H1 (cell line): ENCODE measurements around the gene ARHGAP42. TPM values are rescaled to one million over a fixed set of nuclear protein-coding genes. Genes with fewer than 3 reads are reported as not detected.

Source experiments
- ASH2L ChIP-seq: fragments of 200-600, 300-600 bp; sonication (generic); IDR thresholded peaks from one replicate; pipeline ENCODE4 v1.7.1; 2017; ENCODE audit warnings: low read length
- BACH1 ChIP-seq: IDR thresholded peaks from 2 replicates; pipeline ENCODE4 v1.6.1; 2012; ENCODE audit warnings: low read length, improper control_type of control experiment
- BCL11A ChIP-seq, 2 experiments: IDR thresholded peaks; one replicate each; pipeline ENCODE4 v1.6.1; 2011; ENCODE audit warnings: low read depth in 2 of 2, low read length in 2 of 2, mild to moderate bottlenecking in 2 of 2
- CHD1 ChIP-seq: IDR thresholded peaks from 2 replicates; pipeline ENCODE4 v1.6.1; 2012; ENCODE audit warnings: low read depth, low read length, improper control_type of control experiment
- E2F6 ChIP-seq: IDR thresholded peaks from 2 replicates; pipeline ENCODE4 v1.6.1; 2012; ENCODE audit warnings: inconsistent platforms
- GTF2F1 ChIP-seq: IDR thresholded peaks from 2 replicates; pipeline ENCODE4 v1.6.1; 2012; ENCODE audit warnings: low read depth, low read length, improper control_type of control experiment, borderline replicate concordance
- KDM4A ChIP-seq: IDR thresholded peaks from one replicate; pipeline ENCODE4 v1.7.1; 2012; ENCODE audit warnings: low read depth, mild to moderate bottlenecking, moderate library complexity, low read length, inconsistent platforms; ENCODE audit not compliant: severe bottlenecking
- MAFK ChIP-seq: IDR thresholded peaks from 2 replicates; pipeline ENCODE4 v1.6.1; 2012; ENCODE audit warnings: low read depth, mild to moderate bottlenecking, improper control_type of control experiment, low read length
- RAD21 ChIP-seq, 2 experiments: IDR thresholded peaks in 1 of 2; conservative IDR thresholded peaks in 1 of 2; 2 replicates each; pipeline ENCODE4 v1.6.1; 2011; ENCODE audit warnings: low read depth in 2 of 2, low read length in 2 of 2, improper control_type of control experiment in 1 of 2, inconsistent platforms in 1 of 2, mild to moderate bottlenecking in 1 of 2, moderate library complexity in 1 of 2
- RFX5 ChIP-seq: IDR thresholded peaks from 2 replicates; pipeline ENCODE4 v1.6.1; 2011; ENCODE audit warnings: low read depth, low read length, improper control_type of control experiment, borderline replicate concordance
- RNF2 ChIP-seq: fragments of 200-900, 300-1000 bp; sonication (generic); IDR thresholded peaks from 2 replicates; pipeline ENCODE4 v1.7.1; 2016; ENCODE audit warnings: borderline replicate concordance, low read depth, mild to moderate bottlenecking, antibody characterized with exemption, low read length; ENCODE audit not compliant: poor library complexity, severe bottlenecking; ENCODE audit errors: missing control alignments
- SIN3A ChIP-seq, 2 experiments: IDR thresholded peaks in 1 of 2; conservative IDR thresholded peaks in 1 of 2; 2 replicates each; pipeline ENCODE4 v1.6.1; 2011 to 2012; ENCODE audit warnings: low read length in 2 of 2, improper control_type of control experiment in 1 of 2, low read depth in 1 of 2, mild to moderate bottlenecking in 1 of 2
- SIRT6 ChIP-seq: IDR thresholded peaks from one replicate; pipeline ENCODE4 v1.7.1; 2012; ENCODE audit warnings: low read length, inconsistent platforms
- SIX5 ChIP-seq: IDR thresholded peaks from 2 replicates; pipeline ENCODE4 v1.6.1; 2011; ENCODE audit warnings: mild to moderate bottlenecking, low read depth, low read length
- SP4 ChIP-seq: IDR thresholded peaks from 2 replicates; pipeline ENCODE4 v1.6.1; 2012; ENCODE audit warnings: low read length, inconsistent platforms
- SRF ChIP-seq: IDR thresholded peaks from 2 replicates; pipeline ENCODE4 v1.6.1; 2011; ENCODE audit warnings: mild to moderate bottlenecking, low read depth, low read length, moderate library complexity
- TAF1 ChIP-seq: IDR thresholded peaks from 2 replicates; pipeline ENCODE4 v1.6.1; 2011; ENCODE audit warnings: mild to moderate bottlenecking, low read depth, low read length
- TEAD4 ChIP-seq: IDR thresholded peaks from 2 replicates; pipeline ENCODE4 v1.6.1; 2012; ENCODE audit warnings: low read depth, low read length, inconsistent platforms, mixed read lengths
- polyA plus RNA-seq, 7 experiments: library from polyadenylated mRNA; depleted of rRNA in 3 of 7; stranded (reverse) in 5 of 7; unstranded in 2 of 7; fragments of >200 nt in 5 of 7; fragments of 200-250 nt in 2 of 7; gene quantifications; 1 replicate in 5 of 7; 2 replicates in 1 of 7; 4 replicates in 1 of 7; pipeline versions ENCODE4 v1.2.1 to v1.2.3, GENCODE V29; 2011 to 2013; ENCODE audit warnings: missing spikeins in 2 of 7, mixed read lengths in 2 of 7
- total RNA-seq: library from RNA; stranded (reverse); fragmentation: NEBNext Ultra II Directional; extraction: Animal tissue kit (Norgen Biotek cat#: 25700); gene quantifications from 2 replicates; pipeline ENCODE4 v1.2.1, GENCODE V29; 2021

The ARHGAP42 gene
- total and polyA plus RNA-seq, 2 of the 8 experiments (the other 6 are each of a cell fraction or from before 2014, with no cell fraction given): 22.2 to 33.5 TPM

- no peak for TF ChIP-seq RNF2
- peak; percentile 79 for TF ChIP-seq TEAD4
- no peak for TF ChIP-seq BCL11A (IDR thresholded peaks at IDR 0.05; ENCODE audit: low read depth in 2 of 2, low read length in 2 of 2)
- TF ChIP-seq RFX5: no peak
- no peak for TF ChIP-seq KDM4A
- no peak for TF ChIP-seq SIX5
- TF ChIP-seq GTF2F1: no peak
- TF ChIP-seq SIRT6: no peak
- no peak for TF ChIP-seq TAF1
- TF ChIP-seq CHD1: no peak
- TF ChIP-seq MAFK: no peak
- no peak for TF ChIP-seq SP4
- TF ChIP-seq ASH2L: no peak
- TF ChIP-seq RAD21 (IDR thresholded peaks at IDR 0.05 in 1 of 2, conservative IDR thresholded peaks at IDR 0.05 in 1 of 2; ENCODE audit: low read depth in 2 of 2, low read length in 2 of 2): peak; percentile 4 to 18; a peak in 1 of 4 replicates
- no peak for TF ChIP-seq E2F6
- no peak for TF ChIP-seq SRF
- TF ChIP-seq SIN3A (conservative IDR thresholded peaks at IDR 0.05 in 1 of 2, IDR thresholded peaks at IDR 0.05 in 1 of 2; ENCODE audit: low read depth in 1 of 2, low read length in 2 of 2): no peak
- TF ChIP-seq BACH1: no peak
- TF ChIP-seq, all 59 proteins: peak for 3
Measured at GRCh38 chr11:100753172-100753543, 66.1 kb downstream of the ARHGAP42 start (continued).
